PC-9 (cell line): ENCODE measurements around the gene KCNAB2.

Experiments
- CTCF ChIP-seq: fragments of 200-600 bp; sonication (generic); conservative IDR thresholded peaks from 2 replicates; pipeline ENCODE4 v1.6.1; 2017; ENCODE audit warnings: mixed run types, antibody characterized with exemption, mild to moderate bottlenecking, moderate library complexity
- EZH2 ChIP-seq: fragments of 200-600 bp; sonication (generic); IDR thresholded peaks from 2 replicates; pipeline ENCODE4 v1.8.0; 2017; ENCODE audit warnings: antibody characterized with exemption, low read depth

GRCh38 chr1:6010554-6010953, 35.1 kb upstream of the KCNAB2 start:
- TF ChIP-seq CTCF, result no peak
- TF ChIP-seq EZH2, result no peak
